GM18868 (cell line): ENCODE measurements around the gene MALRD1.
"Not testable (repeated sequence)": the region's sequence is repeated elsewhere in the genome, so short reads cannot be mapped to it uniquely, and the experiment has no call there.

ENCODE experiments used
- ATAC-seq: cut with Tn5 transposase; IDR thresholded peaks from one replicate; pipeline ENCODE4 v1.9.1; 2021; ENCODE audit warnings: mild to moderate bottlenecking, moderate library complexity; ENCODE audit not compliant: unreplicated experiment

MALRD1 gene

GRCh38 chr10:19479854-19480253 lies 431.3 kb downstream of the MALRD1 start:
- no peak for ATAC-seq

- no peak for ATAC-seq
Measured at GRCh38 chr10:19480353-19480752, 431.8 kb downstream of the MALRD1 start.

- ATAC-seq, result no peak
Measured at GRCh38 chr10:19483421-19483820, 434.8 kb downstream of the MALRD1 start.

GRCh38 chr10:19488592-19489280 lies 440.1 kb downstream of the MALRD1 start:
- ATAC-seq, result no peak

GRCh38 chr10:19491166-19491565 lies 442.6 kb downstream of the MALRD1 start:
- no peak for ATAC-seq

- ATAC-seq, result no peak
Measured at GRCh38 chr10:19493917-19494316, 445.3 kb downstream of the MALRD1 start.

GRCh38 chr10:19497026-19497425 lies 448.4 kb downstream of the MALRD1 start:
- ATAC-seq, result no peak

- ATAC-seq, result no peak
Measured at GRCh38 chr10:19498393-19499290, 450.0 kb downstream of the MALRD1 start.

GRCh38 chr10:19499291-19499770 lies 450.7 kb downstream of the MALRD1 start:
- ATAC-seq, result no peak

GRCh38 chr10:19500959-19501358 lies 452.4 kb downstream of the MALRD1 start:
- no peak for ATAC-seq

GRCh38 chr10:19505320-19506312 lies 457.0 kb downstream of the MALRD1 start:
- ATAC-seq, result no peak

- not testable (repeated sequence) for ATAC-seq
Measured at GRCh38 chr10:19510005-19510732, 461.6 kb downstream of the MALRD1 start.

GRCh38 chr10:19518109-19518508 lies 469.5 kb downstream of the MALRD1 start:
- ATAC-seq, result no peak

- peak; percentile 87 for ATAC-seq
Measured at GRCh38 chr10:19518632-19519031, 470.0 kb downstream of the MALRD1 start.

GRCh38 chr10:19531324-19531723 lies 482.7 kb downstream of the MALRD1 start:
- no peak for ATAC-seq

GRCh38 chr10:19532411-19532810 lies 483.8 kb downstream of the MALRD1 start:
- no peak for ATAC-seq

- no peak for ATAC-seq
Measured at GRCh38 chr10:19541299-19541698, 492.7 kb downstream of the MALRD1 start.

- no peak for ATAC-seq
Measured at GRCh38 chr10:19546224-19546623, 497.6 kb downstream of the MALRD1 start.

GRCh38 chr10:19549503-19549902 lies 500.9 kb downstream of the MALRD1 start:
- no peak for ATAC-seq

GRCh38 chr10:19556666-19557065 lies 508.1 kb downstream of the MALRD1 start:
- no peak for ATAC-seq
